IPS-11a (cell line): Measurements from ENCODE around the gene CTNNBL1.

ENCODE experiments used
- H3K4me3 ChIP-seq: one replicate; pipeline ENCODE4 v1.5.1; 2013; ENCODE audit warnings: low read depth, low read length, control low read depth

Gene CTNNBL1

DNA sequence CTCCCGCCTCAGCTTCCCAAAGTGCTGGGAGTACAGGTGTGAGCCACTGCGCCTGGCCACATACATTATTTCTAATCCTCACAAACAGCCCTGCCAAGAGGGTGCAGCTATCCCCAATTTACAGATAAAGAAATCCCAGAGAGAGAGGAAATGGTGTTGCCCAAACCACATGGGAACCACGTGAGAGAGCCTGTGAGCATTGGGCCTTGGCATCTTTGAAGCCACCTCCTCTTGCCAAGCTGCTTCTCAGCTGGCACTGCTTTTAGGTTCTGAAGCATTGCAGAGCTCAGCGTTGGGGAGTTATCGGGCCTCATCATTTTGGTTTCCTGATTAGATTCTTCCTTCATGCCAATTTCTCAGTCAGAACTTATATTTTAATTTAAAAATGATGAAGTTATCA, 80.3 kb downstream of the CTNNBL1 start:
- H3K4me3 ChIP-seq = no peak overlapping the region

DNA sequence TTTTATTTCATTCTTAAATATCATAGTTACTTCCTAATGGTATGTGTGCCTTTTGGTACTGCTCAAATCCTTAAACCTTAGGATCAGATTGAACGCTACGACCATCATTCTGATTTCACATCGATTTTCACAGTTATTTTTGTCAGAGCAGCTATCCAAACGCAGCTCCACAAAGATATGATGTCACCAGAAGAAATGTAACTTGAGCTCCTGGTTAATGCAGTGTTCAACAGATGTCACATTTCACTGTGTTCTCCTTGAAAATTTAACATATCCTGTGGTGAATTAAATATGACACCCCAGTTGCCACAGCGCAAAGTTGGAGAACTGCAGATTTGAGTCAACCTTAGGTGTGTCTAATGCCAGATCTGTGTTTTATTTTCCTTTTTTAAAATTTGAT, 81.4 kb downstream of the CTNNBL1 start:
- H3K4me3 ChIP-seq = no peak overlapping the region

DNA sequence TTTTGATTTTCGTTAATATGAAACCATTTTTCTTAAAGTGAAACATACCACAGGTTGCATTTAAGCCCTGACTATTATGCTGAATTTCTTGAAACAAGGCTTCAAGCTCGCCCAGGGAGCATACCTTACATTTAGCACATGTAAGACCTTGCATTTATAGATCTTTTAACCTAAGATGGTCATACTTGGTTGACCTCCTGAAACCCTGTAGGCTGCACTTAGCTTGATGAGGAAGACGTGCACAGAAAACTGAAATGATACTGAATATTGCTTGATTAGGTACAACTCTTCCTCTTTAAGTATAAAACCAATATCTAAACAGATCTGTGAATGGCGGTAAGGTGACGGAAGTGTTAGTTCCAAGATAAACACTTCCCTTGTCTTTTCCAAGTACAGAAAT, 82.2 kb downstream of the CTNNBL1 start:
- no peak overlapping the region for H3K4me3 ChIP-seq

DNA sequence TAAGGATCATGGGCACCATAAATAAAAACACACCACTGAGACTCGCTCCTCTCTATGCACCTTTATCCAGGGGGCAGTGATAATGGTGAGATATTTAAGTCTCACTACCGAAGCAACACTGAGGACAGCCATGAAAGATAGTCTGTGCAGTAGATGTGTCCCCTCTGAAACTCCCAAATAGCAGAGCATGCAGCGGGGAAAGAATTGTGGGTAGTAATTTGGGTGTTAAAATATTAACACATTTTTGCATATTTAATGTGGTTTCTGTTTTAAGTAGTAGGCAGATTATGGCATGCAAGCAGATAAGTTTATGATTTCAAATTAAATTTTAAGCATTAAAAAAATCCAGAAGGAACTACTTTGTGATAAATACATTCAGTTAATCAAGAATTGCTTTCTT, 82.7 kb downstream of the CTNNBL1 start:
- no peak overlapping the region for H3K4me3 ChIP-seq

DNA sequence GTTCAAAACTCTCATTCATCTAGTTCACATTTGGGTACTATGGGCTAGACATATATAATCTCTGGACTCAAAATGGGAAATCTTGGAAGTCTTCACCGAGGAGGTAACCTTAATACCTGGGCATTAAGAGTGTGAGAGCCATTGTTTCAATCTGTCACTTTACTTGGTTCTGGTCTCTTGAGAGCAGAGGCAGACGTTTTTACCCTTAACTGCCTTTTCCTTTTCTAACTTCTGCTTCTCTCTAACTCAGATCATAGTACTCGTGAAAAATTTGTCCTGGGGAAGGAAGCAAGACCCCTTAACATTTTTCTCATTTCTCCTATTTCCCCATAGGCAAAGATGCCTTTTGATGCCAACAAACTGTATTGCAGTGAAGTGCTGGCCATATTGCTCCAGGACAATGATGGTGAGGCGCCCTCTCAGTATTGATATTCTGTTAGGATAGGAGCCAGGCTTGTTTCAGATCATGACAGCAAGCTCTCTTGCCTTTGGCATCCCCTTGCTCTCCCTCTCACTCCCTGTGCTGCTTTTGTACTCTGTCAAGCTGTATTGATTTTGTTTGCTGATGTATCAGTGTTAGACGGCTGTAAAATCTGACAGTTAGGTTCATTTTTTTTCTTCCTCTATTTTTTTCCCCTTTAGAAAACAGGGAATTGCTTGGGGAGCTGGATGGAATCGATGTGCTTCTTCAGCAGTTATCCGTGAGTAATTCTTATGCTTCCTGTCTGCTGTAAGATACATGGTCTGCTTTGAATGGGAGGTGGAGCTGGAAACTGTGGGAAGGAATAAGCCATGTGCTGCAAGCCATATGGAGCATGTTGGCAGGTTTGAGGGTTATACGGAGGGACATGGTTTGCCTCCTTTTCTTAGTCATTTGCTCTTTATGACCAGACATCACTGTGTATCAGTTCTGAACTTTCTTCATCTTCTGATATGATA, 83.5 kb downstream of the CTNNBL1 start:
- no peak overlapping the region for H3K4me3 ChIP-seq

DNA sequence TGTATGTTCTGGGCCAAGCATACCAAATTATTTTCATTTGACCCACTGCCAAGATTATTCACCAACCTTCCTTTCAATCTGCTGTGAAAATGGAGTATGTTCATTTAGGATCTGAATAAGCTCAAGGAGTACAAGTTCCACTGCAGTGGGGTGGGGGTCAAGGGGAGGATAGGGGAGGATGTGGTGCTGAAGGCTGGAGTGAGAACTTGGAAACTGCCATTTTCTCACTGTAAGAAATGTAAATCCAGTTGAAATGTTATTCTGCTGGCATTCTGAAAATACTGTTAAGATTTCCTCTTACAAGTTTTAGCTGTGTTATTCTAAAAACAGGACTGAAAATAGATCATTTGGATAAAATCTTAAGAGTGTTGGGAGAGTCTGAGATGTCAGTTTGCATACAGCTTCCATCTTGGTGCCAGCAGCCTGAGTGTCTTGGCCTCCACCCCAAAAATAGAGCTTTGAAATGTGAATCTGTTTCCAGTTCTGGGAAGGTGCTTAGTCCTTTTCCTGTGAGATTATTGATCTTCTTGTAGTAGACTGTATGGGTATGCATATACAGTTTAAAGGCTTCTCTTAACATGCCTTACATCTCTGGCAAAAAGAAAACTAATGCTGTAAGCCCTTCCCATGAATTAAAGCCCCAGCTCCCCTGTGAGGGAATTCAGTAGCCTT, 84.3 kb downstream of the CTNNBL1 start:
- no peak overlapping the region for H3K4me3 ChIP-seq

DNA sequence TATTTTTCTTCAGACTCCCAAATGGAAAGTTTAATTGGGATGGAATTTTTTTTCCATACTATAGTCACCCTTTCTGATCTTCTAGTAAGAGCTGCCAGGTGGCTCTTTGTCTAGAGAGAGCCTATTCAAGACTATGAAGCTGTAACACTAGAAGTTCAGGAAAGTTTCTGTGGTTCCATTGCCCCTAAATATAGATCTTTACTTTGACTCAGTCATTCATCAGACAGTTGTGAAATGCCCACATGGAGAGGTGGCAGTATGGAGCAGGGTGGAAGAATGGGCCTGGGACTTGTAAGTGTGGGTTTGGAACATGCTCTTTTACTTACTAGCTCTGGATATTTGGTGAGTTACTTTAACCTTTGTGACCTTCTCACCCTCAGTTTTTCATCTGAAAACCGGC, 87.8 kb downstream of the CTNNBL1 start:
- no peak overlapping the region for H3K4me3 ChIP-seq

DNA sequence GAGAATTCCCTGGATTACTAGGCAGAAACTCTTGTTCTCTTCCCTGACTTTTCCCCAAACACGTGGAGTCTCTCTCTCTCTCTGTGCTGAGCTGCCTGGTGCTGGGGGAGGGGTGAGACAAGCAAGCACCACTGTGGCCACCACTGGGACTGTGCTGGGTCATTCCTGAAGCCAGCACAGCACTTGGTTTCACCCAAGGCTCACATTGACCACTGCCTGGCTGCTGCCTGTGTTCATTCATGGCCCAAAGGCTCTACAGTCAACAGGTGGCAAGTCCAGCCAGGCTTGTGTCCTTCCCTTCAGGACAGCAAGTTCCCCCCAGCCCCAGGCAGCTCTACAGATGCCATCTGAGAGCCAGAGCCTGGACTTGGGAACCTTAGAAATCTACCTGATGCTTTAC, 92.2 kb downstream of the CTNNBL1 start:
- H3K4me3 ChIP-seq = no peak overlapping the region

DNA sequence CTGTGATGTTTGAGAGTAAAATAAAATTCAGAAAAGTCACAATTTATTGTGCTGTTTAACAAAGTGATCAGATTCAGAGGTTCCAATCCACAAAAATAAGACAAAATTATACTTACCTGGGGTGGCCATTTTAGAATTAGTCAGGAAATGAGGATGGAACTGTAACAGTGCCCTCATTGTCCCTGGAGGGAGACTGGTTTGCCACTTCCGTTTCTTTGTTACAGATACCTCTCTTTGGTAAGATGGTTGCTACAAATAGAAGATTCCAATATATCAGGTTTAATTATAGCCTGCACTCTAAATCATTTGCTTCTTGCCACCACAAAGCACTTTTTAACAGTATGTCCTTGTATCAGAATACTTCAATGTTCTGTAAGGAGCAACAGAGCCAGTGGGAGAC, 95.6 kb downstream of the CTNNBL1 start:
- H3K4me3 ChIP-seq = no peak overlapping the region

DNA sequence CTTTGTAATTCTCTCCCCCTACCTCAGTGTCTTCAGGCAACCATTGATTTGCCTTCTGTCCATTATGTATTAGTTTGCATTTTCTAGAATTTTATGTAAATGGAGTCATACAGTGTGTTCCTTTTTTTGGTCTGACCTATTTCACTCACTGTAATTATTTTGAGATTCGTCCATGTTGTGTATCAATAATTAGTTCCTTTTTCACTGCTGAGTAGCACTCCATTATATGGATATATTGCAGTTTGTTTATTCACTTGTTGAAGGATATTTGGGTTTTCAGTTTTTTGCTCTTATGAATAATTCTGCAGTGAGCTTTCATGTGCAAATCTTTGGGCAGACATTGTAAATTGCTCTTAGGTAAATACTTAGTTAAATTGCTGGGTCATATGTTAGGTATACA, 97.1 kb downstream of the CTNNBL1 start:
- H3K4me3 ChIP-seq = no peak overlapping the region

DNA sequence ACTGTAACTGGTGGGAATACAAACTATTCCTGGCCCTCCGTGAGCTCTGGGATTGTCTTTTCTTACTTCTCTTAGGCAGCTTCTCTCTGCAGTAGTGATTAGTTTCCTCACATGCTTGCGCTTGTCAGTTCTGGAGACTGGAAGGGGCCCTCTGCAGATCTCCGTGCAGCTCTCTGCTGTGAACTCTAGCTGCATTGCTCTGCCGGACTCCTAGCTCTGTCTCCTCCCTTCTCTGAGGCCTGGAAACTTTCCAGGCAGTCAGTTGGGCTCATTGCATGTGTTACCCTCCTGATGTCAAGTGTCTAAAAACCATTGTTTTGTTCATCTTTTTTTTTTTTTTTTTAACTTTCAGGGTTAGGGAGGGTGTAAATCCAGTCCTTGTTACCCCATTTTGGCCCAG, 102.3 kb downstream of the CTNNBL1 start:
- no peak overlapping the region for H3K4me3 ChIP-seq

DNA sequence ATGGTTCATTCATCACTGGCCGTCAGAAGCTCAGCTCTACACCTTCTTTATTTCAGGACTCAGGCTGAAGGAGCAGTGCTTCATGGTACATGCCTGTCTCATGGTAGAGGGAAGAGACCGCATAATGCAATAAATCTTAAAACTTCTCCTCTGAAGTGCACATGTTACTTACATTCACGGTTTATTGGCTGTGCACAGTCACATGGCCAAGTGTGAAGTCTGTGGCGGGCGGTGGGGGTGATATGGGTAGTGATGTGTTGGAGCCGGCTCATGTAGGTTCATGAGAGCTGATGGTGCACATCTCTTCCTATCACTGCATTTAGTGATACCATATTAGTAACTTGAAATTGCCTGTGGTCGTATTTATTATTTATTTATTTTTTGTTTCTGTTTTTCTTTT, 102.9 kb downstream of the CTNNBL1 start:
- H3K4me3 ChIP-seq = no peak overlapping the region

DNA sequence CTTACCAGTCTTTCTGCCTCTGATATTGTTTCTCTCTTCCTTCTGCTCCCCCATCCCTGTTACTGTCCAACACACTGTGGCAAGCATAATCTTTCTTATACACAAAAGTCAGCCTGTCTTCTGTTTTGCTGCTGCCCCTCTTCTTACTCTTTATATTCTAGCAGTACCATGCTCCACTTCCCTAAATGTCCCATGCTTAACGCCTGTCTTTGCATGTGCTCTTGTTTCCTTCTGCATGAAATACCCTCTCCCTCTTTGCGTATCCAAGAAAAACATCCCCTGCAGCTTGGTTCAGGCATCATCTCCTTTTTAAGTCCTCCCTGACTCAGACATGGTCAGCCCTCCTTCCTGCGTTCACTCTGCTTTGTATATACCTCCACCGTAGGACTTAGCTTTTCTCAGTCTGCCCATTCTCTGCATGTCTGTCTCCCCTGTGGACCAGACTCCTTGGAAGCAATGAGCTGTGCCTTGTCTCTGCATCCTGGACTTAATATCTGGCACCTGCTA, 103.9 kb downstream of the CTNNBL1 start:
- no peak overlapping the region for H3K4me3 ChIP-seq

DNA sequence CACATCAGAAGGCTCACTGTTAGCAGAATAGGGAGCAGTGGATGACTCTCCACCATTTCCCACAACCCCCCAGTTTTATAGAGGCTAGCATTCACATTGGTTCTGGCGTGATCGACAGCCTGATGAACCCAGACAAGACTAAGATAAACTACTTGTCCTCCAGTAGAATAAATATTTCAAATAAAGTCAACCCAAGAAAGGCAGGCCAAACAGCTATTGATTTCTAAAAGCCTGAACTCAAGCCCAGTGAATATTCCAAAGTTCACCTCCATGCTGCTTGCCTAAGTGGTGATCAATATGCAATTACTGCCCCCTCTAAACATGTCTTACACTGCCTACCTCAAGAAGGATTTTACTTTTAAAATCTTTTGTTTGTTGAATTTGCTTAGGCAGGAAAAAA, 104.5 kb downstream of the CTNNBL1 start:
- no peak overlapping the region for H3K4me3 ChIP-seq

DNA sequence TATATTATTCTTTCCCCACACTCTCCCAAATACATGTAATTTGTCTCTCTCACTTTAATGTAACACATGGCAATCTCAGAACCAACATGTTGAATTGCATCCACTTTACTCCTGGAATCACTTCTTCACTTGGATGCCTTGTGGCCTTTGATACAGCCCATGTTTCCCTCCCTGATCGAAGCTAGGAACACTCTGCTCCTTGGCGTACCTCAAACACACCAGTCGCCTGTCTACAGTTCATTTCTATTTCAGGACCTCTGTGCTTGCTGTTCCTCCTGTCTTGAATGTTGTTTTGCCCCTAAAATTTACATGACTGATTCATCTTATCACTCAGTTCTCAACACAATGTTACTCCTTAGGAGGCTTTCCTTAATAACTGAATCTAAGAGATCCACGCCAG, 106.8 kb downstream of the CTNNBL1 start:
- no peak overlapping the region for H3K4me3 ChIP-seq

DNA sequence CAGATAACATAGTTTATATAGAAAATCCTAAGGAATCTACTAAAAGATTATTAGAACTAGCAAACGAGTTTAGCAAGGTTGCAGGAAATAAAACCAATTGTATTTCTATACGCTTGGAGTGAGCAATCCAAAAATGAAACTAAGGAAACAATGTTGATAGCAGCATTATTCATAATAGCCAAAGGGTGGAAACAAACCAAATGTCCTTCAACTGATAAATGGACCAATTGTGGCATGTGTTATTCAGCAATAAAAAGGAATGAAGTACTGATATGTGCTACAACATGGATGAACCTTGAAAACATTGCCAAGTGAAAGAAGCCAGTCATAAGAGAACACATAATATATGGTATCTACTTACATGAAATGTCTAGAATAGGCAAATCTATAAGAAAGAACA, 108.1 kb downstream of the CTNNBL1 start:
- H3K4me3 ChIP-seq = no peak overlapping the region

DNA sequence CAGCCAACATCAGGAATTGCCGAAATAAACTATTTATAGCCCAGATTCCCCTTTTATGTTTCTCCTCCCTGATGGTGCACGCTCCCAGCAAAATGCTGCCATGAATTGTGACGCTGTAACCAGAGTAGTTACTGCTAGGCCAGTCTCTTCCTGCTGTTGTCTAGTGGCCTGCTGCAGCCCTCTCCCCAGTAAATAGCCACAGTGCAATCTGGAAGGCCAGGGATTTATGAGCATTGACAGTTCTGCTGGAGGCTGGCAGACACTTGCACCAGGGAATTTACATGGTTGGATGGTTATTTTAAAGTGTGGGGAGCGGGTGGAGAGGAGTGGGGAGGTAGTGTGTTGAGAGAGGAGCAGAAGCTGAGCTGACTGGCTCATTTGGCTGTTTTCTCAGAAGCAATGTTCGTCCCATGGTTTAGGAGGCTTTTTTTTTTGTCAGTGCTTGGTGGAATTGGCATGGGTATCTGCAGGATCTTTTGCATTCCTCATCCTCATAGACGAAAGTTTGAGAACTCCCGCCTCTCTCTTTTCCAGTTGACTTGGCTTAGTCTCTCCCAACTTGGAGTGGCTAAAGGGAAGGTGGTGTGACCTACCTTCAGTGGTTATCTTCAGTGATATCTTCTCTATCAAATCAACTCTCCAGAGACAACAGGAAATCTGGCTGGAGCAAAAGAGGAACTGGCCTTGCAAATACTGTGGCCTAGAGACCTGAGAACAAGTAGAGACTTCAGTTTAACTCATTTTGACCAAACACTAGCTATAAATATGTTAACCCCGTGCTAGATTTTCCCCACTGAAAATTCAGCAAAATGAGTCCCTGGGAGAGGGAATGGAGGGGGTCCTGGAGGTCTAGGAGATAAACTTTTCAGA, 109.8 kb downstream of the CTNNBL1 start:
- no peak overlapping the region for H3K4me3 ChIP-seq

DNA sequence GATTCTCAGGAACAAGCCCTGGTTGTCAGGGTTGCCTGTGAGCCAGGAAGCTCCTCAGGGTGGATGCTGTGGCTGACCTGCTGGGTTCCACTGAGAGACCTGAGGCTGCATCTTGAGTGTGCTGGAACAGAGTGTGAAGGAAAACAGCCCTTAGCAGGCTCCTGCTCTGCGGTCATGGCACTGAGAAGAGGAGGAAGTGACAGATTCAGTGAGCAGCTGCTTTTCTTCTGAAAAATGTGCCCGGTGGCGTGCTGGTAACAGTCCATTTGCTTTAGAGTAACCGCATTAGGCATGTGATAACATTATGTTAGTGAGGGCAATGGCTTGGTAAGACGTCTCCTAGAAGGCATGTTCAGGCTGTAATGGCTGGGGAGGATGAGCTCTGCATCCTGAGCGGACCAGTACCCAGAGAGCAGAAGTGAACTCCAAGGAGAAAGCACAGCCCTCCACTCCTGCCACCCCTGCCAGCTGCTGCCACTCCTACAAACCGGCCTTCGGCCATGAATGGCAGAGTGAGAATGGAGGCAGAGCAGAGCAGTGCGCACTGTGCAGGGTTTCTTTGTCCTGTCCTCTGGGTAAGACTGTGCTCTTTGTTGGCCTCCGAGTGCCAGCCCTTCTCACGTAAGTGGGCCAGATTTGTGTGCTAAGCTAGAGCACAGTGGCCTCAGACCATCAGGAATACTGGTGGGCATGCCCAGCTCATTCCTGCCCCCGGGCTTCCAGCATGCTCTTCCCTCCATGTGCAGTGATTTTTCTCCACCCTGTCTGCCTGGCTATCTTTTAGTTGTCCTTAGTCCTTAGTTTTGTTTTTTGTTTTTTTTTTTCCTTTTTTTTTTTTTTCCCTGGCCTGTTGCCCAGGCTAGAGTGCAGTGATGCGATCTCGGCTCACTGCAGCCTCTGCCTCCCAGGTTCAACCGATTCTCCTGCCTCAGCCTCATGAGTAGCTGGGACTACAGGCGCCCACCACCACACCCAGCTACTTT, 111.0 kb downstream of the CTNNBL1 start:
- no peak overlapping the region for H3K4me3 ChIP-seq

DNA sequence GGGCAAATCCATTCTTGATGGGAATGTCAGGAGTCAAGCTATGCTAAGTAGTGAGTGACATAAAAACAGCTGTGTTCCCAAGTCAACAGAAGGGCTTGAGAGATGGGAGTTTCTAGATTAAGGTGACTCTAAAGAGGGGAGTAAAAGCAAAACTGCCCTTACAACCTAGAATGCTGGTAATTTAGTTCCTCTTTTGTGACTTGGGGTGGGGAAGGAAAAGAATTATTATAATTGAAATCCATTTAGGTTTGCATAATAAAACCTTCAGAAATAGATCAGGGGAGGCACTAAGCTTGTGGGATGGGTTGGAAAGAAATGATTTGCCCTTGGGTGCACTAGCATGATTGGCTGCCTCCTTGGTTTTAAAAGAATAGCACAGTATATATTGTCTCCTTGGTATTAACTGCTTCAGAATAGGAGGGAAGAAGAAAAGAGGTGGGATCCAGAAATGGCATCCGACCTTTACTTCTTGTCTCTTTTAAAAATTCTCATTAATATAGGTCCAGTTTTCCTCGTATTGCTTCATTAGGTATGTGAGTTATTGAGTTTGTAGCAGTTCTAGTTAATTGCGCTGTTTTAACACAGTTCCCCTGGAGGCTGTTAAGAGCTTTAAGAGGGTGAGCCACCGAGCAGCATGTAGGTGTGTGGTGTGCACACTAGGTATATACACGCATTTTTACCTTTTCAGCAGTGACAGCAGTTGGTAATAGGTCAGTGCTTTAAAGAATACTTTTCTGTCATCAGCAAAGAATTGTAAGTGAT, 113.8 kb downstream of the CTNNBL1 start:
- no peak overlapping the region for H3K4me3 ChIP-seq
